Mucosa of descending colon (tissue), 3 donors: Measurements from ENCODE around the gene LRP3. TPM values are rescaled to one million over a fixed set of nuclear protein-coding genes. Genes with fewer than 3 reads are reported as not detected.

Source experiments
- ATAC-seq: fragments of 200-7000 bp; cut with Tn5 transposase; one replicate; pipeline ENCODE4 v1.9.1; 2020; ENCODE audit warnings: mild to moderate bottlenecking, moderate library complexity
- DNase-seq, 3 donors: peaks; one replicate each; pipeline ENCODE4 v3.0.0-alpha.2; 2020
- H3K36me3 ChIP-seq: fragments of 200-600 bp; one replicate; pipeline ENCODE4 v1.8.0; 2021; ENCODE audit warnings: low read depth, mild to moderate bottlenecking
- H3K4me1 ChIP-seq: fragments of 200-600 bp; one replicate; pipeline ENCODE4 v1.8.0; 2021; ENCODE audit warnings: low read depth, mild to moderate bottlenecking
- H3K4me3 ChIP-seq: fragments of 200-600 bp; one replicate; pipeline ENCODE4 v1.8.0; 2021; ENCODE audit warnings: mild to moderate bottlenecking
- H3K9me3 ChIP-seq: fragments of 200-600 bp; one replicate; pipeline ENCODE4 v1.8.0; 2021; ENCODE audit warnings: mild to moderate bottlenecking
- CTCF ChIP-seq: fragments of 200-600 bp; IDR thresholded peaks from one replicate; pipeline ENCODE4 v1.8.0; 2022; ENCODE audit warnings: antibody characterized with exemption, mild to moderate bottlenecking
- intact Hi-C, 2 donors: fragments of 100-400 bp; cut with DNase I in 1 of 2; cut with micrococcal nuclease in 1 of 2; formaldehyde crosslinking; loops; one replicate each; pipeline versions ENCODE4 v1.11.0 to v1.11.1; 2022; cut with DNase I, micrococcal nuclease
- total RNA-seq, 3 donors: library from RNA; stranded (reverse); fragmentation: NEBNext Ultra II Directional in 2 of 3; extraction: Animal tissue kit (Norgen Biotek cat#: 25700) in 2 of 3; gene quantifications; one replicate each; pipeline versions ENCODE4 v1.2.1 to v1.2.4, GENCODE V29; 2021 to 2023
- donor health status: DM: no; HTN: no; CAD: no; lungs with moderate emphysema.
- donor health status: DM: no; HTN: no; CAD: no.
- donor health status: DM: no; HTN: yes; CAD: no.

The LRP3 gene
- total RNA-seq, 3 donors from 2014 or later = 6.2 to 26.2 (median 7.4) TPM

- DNase-seq (peak in 1 of 3 donors; percentile 27), ATAC-seq (no peak)
- TF ChIP-seq CTCF = no peak
- intact Hi-C loops = no loop called here
- H3K4me1 ChIP-seq = no peaks in the 10 kb centered on the region
- H3K9me3 ChIP-seq = no peaks in the 10 kb centered on the region
- no peaks in the 10 kb centered on the region for H3K36me3 ChIP-seq
- H3K4me3 ChIP-seq = no peak overlapping the region
Observed at GRCh38 chr19:33210266-33210940, 16.3 kb downstream of the LRP3 start.

GRCh38 chr19:33211794-33212435 lies 17.8 kb downstream of the LRP3 start:
- no peaks in the 10 kb centered on the region for H3K36me3 ChIP-seq
- TF ChIP-seq CTCF = no peak
- intact Hi-C loops = no loop called here
- ATAC-seq (no peak), DNase-seq (peak in 1 of 3 donors; percentile 20)
- no peak overlapping the region for H3K4me3 ChIP-seq
- no peaks in the 10 kb centered on the region for H3K4me1 ChIP-seq
- no peaks in the 10 kb centered on the region for H3K9me3 ChIP-seq

GRCh38 chr19:33212436-33213172 lies 18.5 kb downstream of the LRP3 start:
- no peak for ATAC-seq
- no peak for TF ChIP-seq CTCF

GRCh38 chr19:33214596-33214995 lies 20.5 kb downstream of the LRP3 start:
- intact Hi-C loops = no loop called here
- no peaks in the 10 kb centered on the region for H3K9me3 ChIP-seq
- peak; percentile 58 for ATAC-seq
- DNase-seq = peak in 1 of 3 donors; percentile 25
- H3K4me3 ChIP-seq = no peak overlapping the region
- TF ChIP-seq CTCF = no peak
- no peaks in the 10 kb centered on the region for H3K36me3 ChIP-seq
- no peaks in the 10 kb centered on the region for H3K4me1 ChIP-seq

More at GRCh38 chr19:33212436-33213172, 18.5 kb downstream of the LRP3 start:
- peak in 1 of 3 donors; percentile 25 for DNase-seq
- intact Hi-C loops = no loop called here
- no peaks in the 10 kb centered on the region for H3K36me3 ChIP-seq
- no peaks in the 10 kb centered on the region for H3K4me1 ChIP-seq
- H3K4me3 ChIP-seq = no peak overlapping the region
- no peaks in the 10 kb centered on the region for H3K9me3 ChIP-seq

GRCh38 chr19:33215438-33216197 lies 21.5 kb downstream of the LRP3 start:
- DNase-seq = no peak
- intact Hi-C loops = no loop called here
- Histone ChIP-seq H3K36me3 (no peaks in the 10 kb centered on the region), H3K9me3 (no peaks in the 10 kb centered on the region), H3K4me1 (no peaks in the 10 kb centered on the region), H3K4me3 (no peak overlapping the region)
- no peak for TF ChIP-seq CTCF
- ATAC-seq = no peak
